Ectodermal cell (in vitro differentiated cells): ENCODE results near the gene FTO.

ENCODE experiments used
- H3K27ac ChIP-seq: 2 replicates; pipeline ENCODE4 v1.7.0; 2013; ENCODE audit warnings: mild to moderate bottlenecking, low read depth, low read length; ENCODE audit not compliant: insufficient read depth, poor library complexity, severe bottlenecking
- H3K27me3 ChIP-seq: 2 replicates; pipeline ENCODE4 v1.7.0; 2013; ENCODE audit warnings: mild to moderate bottlenecking, low read length; ENCODE audit not compliant: insufficient read depth, control insufficient read depth, poor library complexity, severe bottlenecking
- H3K36me3 ChIP-seq: one replicate; pipeline ENCODE4 v1.7.0; 2013; ENCODE audit warnings: low read length; ENCODE audit not compliant: control insufficient read depth, insufficient read depth
- H3K4me1 ChIP-seq: one replicate; pipeline ENCODE4 v1.7.0; 2013; ENCODE audit warnings: low read length; ENCODE audit not compliant: control insufficient read depth, insufficient read depth
- H3K4me3 ChIP-seq: 2 replicates; pipeline ENCODE4 v1.7.0; 2013; ENCODE audit warnings: low read depth, low read length, control low read depth; ENCODE audit not compliant: insufficient read depth
- H3K9me3 ChIP-seq: 2 replicates; pipeline ENCODE4 v1.7.0; 2013; ENCODE audit warnings: mild to moderate bottlenecking, low read length, moderate library complexity; ENCODE audit not compliant: control insufficient read depth
- WGBS, 2 experiments: methylation state at CpG; one replicate each; pipeline ENCODE4 v1.1.7; 2013; ENCODE audit warnings: missing lambda C conversion rate in 2 of 2; 5-methylcytosine and 5-hydroxymethylcytosine counted together

FTO gene

DNA sequence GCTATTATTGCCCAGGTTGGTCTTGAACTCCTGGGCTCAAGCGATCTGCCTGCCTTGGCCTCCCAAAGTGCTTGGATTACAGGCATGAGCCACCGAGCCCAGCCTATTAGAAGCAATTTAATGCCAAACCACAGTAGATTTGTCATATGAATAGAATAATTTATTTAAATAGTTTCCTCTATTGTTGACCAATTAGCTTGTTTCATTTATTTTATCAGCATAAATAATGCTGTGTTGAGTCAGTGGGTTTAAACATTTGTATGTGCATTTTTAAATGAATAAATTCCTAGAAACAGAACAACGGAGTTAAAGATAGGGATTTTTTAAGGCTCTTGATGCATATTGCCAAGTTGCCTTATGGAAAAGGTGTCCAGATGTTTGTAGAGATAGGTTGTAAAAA is 26.7 kb downstream of the FTO start:
- Histone ChIP-seq H3K4me3 (no peak overlapping the region), H3K27ac (no peak overlapping the region), H3K4me1 (peaks cover 8% of the 10 kb centered on the region), H3K27me3 (no peaks in the 10 kb centered on the region), H3K9me3 (no peaks in the 10 kb centered on the region), H3K36me3 (no peaks in the 10 kb centered on the region)
- WGBS, 2 experiments, result 94 to 97% methylated on average over 3 of the region's 3 CpGs

DNA sequence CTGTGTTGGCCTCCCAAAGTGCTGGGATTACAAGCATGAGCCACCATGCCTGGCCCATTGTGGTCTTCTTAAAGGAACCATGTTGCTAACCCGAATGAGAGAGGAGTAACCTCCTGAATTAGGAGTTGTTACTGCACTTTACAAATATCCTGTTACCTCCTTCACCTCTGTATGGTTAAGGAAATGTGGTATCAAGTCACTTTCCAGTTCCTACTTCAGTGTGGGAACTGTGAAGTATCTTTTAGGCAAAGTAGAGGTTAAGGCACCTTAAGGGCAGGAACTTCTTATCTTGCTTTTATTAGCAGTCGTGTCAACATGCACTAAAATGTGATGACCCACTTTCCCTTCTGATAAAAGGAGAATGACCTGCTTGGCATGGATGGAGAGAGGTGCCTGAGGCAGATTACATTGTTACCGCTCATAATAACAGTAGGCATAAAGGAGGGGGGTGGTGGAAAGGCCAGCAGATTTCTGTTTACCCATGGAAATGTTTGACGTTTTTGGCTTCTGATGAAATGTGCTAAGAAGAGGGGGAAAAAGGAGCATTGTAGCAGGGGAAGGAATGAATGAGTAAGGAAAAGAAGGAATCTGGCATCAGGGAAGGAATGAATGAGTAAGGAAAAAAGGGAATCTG is 28.5 kb downstream of the FTO start:
- Histone ChIP-seq H3K36me3 (no peaks in the 10 kb centered on the region), H3K27me3 (no peaks in the 10 kb centered on the region), H3K4me3 (no peak overlapping the region), H3K27ac (no peak overlapping the region), H3K9me3 (no peaks in the 10 kb centered on the region), H3K4me1 (no peaks in the 10 kb centered on the region)
- WGBS, 2 experiments, result 93 to 95% methylated on average over 4 of the region's 4 CpGs

DNA sequence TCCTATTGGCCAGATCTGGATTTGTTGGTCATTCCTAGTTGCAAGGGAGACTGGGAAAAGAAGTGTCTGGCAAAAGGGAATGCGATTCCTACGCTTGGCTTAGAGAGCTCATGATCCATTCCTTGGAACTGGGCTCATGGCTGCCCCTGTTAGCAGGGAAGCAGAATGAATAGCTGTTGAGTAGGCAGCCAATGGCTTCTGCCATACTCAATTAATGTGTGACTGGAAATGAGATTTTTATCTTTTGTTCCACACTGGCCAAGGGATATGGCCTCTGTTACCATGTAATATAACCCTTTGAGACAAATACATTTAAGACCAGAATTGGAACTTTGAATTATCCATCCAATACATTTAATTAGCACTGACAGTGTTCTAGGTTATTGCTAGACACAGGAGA is 31.0 kb downstream of the FTO start:
- Histone ChIP-seq H3K27ac (no peak overlapping the region), H3K4me3 (no peak overlapping the region), H3K4me1 (no peaks in the 10 kb centered on the region), H3K27me3 (no peaks in the 10 kb centered on the region), H3K36me3 (no peaks in the 10 kb centered on the region), H3K9me3 (no peaks in the 10 kb centered on the region)
- 93 to 99% methylated on average over 2 of the region's 2 CpGs for WGBS, 2 experiments

DNA sequence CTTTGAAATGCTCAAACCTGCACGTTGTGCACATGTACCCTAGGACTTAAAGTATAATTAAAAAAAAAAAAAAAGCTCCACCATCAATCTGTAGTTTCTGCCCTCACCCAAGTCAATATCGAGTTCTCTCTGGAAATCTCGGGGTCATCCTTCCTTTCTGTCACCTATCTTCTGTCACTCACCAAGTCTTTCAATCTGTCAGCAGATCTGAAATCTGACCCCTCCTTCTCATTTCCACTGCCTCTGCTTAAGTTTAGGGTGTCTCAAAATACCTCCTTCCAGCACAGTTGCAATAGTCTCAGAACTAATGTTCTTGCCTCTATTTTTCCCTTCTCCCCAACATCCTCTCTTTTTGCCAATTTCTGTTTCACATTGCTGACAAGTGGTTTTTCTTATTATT is 32.3 kb downstream of the FTO start:
- Histone ChIP-seq H3K36me3 (no peaks in the 10 kb centered on the region), H3K27me3 (no peaks in the 10 kb centered on the region), H3K4me3 (no peak overlapping the region), H3K9me3 (no peaks in the 10 kb centered on the region), H3K4me1 (no peaks in the 10 kb centered on the region), H3K27ac (no peak overlapping the region)
- WGBS, 2 experiments, result 90 to 91% methylated on average over 3 of the region's 3 CpGs

DNA sequence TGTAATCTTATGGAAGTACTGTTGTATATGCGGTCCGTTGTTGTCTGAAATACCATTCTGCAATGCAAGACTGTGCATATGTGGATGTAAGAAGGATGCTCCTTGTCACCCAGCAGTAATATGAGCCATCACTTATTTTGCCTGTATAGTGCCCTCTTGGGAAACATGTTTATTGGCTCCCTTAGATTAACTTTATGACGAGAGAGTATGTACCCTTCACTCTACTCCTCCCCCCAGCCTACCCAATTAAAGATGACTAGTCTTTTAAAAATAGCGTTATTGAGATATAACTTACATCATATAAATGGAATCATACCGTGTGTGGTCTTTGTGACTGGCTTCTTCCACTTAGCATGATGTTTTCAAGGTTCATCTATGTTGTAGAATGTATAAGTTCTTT is 33.6 kb downstream of the FTO start:
- H3K27me3 ChIP-seq, result no peaks in the 10 kb centered on the region
- H3K9me3 ChIP-seq, result no peaks in the 10 kb centered on the region
- no peaks in the 10 kb centered on the region for H3K4me1 ChIP-seq
- no peak overlapping the region for H3K27ac ChIP-seq
- H3K36me3 ChIP-seq, result no peaks in the 10 kb centered on the region
- no peak overlapping the region for H3K4me3 ChIP-seq
- WGBS, 2 experiments, result 100% methylated on average over 2 to 3 of the region's 5 CpGs

DNA sequence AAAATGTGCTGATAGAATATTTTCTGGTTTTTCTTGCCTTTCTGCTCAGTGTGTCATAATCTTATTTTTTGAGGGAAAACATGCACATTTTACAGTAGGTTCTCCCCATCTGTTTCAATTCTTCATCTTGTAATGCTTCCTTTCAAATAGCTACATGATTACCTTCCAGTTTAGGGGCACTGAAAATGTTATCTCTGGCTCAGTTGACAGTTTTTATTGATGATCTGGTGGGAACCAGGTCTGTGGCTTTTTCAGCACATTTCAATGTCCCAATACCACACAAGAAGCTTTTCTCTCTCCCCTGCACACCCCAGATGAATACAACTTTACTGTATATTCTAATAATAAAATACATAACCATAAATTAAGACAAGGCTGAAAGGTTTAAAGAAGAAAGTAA is 36.5 kb downstream of the FTO start:
- no peaks in the 10 kb centered on the region for H3K9me3 ChIP-seq
- H3K27ac ChIP-seq, result no peak overlapping the region
- no peaks in the 10 kb centered on the region for H3K36me3 ChIP-seq
- no peaks in the 10 kb centered on the region for H3K4me1 ChIP-seq
- H3K27me3 ChIP-seq, result no peaks in the 10 kb centered on the region
- H3K4me3 ChIP-seq, result no peak overlapping the region

DNA sequence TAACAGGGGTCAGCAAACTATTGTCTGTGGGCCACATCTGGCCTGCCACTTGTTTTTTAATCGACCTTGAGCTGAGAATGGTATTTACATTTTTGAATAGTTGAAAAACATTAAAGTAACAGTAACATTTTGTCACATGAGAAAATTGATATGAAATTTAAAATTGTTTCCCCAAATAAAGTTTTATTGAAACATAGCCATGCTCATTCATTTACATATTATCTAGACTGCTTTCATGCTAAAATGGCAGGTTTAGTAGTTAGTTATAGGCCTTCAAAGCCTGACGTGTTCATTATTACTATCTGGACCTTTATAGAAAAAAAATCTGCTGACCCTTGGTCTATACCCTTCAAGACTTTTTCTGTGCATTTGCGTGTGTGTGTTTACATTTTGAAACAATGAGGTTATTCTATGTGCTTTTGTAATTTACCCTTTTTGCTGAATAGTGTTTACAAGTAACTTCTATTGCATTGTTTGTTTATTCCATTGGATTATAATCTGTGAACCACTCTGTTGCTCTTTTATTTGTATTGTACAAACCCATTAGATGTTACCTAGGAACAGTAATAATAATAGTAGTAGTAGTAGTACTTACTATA is 37.1 kb downstream of the FTO start:
- WGBS, 2 experiments, result 90 to 91% methylated on average over 2 to 3 of the region's 3 CpGs
- H3K36me3 ChIP-seq, result no peaks in the 10 kb centered on the region
- H3K4me3 ChIP-seq, result no peak overlapping the region
- no peaks in the 10 kb centered on the region for H3K9me3 ChIP-seq
- no peaks in the 10 kb centered on the region for H3K4me1 ChIP-seq
- H3K27me3 ChIP-seq, result no peaks in the 10 kb centered on the region
- no peak overlapping the region for H3K27ac ChIP-seq

DNA sequence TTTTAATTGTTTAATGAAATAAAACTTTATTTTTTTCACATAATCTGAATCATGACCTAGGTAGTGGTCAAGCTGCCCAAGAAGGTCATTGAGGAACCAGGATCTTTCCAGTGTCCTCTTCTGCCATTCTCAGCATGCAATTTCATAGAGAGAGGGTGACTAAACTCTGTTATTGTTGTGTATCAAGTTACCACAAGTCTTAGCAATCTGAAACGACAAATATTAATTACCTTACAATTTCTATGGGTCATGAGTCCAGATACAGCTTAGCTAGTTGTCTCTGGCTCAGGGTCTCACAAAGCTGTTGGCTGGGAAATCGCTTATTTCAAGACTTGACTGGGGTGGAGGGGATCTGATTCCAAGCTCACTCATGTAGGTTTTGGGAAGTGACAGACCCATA is 37.6 kb downstream of the FTO start:
- no peak overlapping the region for H3K4me3 ChIP-seq
- no peaks in the 10 kb centered on the region for H3K9me3 ChIP-seq
- H3K27me3 ChIP-seq, result no peaks in the 10 kb centered on the region
- no peaks in the 10 kb centered on the region for H3K4me1 ChIP-seq
- WGBS, 2 experiments, result 92 to 99% methylated on average over 2 of the region's 2 CpGs
- no peak overlapping the region for H3K27ac ChIP-seq
- H3K36me3 ChIP-seq, result no peaks in the 10 kb centered on the region

DNA sequence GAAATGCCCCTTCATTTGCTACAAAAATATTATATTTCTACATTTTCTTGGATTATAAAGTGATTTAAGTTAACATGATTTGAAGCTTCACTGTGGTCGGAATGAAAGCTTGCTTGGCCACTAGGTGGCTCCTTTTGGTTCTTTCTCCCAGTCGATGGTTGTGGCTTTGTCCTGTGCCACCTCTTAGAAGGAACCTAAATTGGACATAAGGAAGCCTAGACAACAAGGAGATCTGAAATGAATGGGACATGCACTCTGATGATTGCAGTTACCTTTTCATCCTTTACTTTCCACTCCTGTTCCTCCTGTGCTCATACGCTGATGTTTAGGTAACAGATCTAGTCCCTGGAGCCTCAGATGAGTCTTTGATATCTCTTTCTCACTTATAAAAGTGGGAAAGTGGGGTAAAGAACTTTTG is 39.2 kb downstream of the FTO start:
- Histone ChIP-seq H3K4me3 (no peak overlapping the region), H3K4me1 (no peaks in the 10 kb centered on the region), H3K27me3 (no peaks in the 10 kb centered on the region), H3K9me3 (no peaks in the 10 kb centered on the region), H3K27ac (no peak overlapping the region), H3K36me3 (no peaks in the 10 kb centered on the region)
- WGBS, 2 experiments, result 67 to 79% methylated on average over 3 of the region's 3 CpGs

DNA sequence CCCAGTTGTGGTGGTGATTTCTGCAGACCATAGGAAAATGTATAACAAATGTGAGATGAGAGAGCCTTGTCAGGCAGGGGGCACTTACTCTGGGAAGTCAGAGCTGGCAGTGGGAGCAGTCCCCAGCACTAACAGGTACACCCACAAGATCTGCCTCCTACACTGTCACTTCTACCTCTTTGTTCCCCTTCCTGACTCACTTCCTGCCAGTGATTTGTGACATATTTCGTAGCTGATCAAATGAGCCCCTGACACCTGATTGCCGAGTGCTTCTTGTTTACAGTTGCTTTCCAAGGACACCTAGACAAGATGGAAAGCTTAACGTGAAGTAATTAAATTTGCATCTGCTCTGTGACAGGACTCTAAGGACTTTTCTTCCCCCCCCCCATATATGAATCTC is 40.5 kb downstream of the FTO start:
- Histone ChIP-seq H3K27me3 (no peaks in the 10 kb centered on the region), H3K36me3 (no peaks in the 10 kb centered on the region), H3K27ac (no peak overlapping the region), H3K4me3 (no peak overlapping the region), H3K4me1 (no peaks in the 10 kb centered on the region), H3K9me3 (no peaks in the 10 kb centered on the region)
- WGBS, 2 experiments, result 76 to 84% methylated on average over 3 of the region's 3 CpGs

DNA sequence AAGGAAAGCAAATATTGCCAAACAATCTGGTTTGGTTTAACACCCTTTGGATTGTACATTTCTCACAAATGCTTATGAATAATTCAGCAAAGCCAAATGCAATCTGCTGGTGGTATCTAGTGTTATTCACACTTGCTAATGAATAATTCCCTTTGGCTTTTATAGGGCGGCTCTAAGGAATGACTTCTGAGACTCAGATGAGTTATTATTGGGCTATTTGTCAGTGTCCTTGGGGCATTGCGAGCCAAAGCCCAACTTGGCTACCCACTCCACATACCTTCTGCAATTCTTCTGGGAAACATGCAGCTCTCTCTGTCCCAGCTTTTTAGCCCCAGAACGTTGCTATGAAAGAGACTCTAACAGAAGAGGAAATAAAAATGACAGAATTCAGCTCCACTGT is 41.1 kb downstream of the FTO start:
- H3K4me3 ChIP-seq, result no peak overlapping the region
- H3K9me3 ChIP-seq, result no peaks in the 10 kb centered on the region
- H3K27me3 ChIP-seq, result no peaks in the 10 kb centered on the region
- no peak overlapping the region for H3K27ac ChIP-seq
- H3K4me1 ChIP-seq, result no peaks in the 10 kb centered on the region
- H3K36me3 ChIP-seq, result no peaks in the 10 kb centered on the region
- WGBS, 2 experiments, result 79 to 84% methylated on average over 3 of the region's 3 CpGs
